RPMI8226 (cell line): ENCODE data around the gene PTCH1.

ENCODE experiments used
- DNase-seq: peaks from one replicate; pipeline ENCODE4 v3.0.0-alpha.2; 2015

Gene PTCH1

GRCh38 chr9:95435074-95435728, 81.6 kb downstream of the PTCH1 start:
- DNase-seq, result no peak

- peak; percentile 93 for DNase-seq
Measured at GRCh38 chr9:95434116-95435073, 82.4 kb downstream of the PTCH1 start.

GRCh38 chr9:95433096-95433819, 83.5 kb downstream of the PTCH1 start:
- DNase-seq, result peak; percentile 67

GRCh38 chr9:95431286-95431685, 85.5 kb downstream of the PTCH1 start:
- no peak for DNase-seq

- DNase-seq, result no peak
Measured at GRCh38 chr9:95429948-95430620, 86.7 kb downstream of the PTCH1 start.

- no peak for DNase-seq
Measured at GRCh38 chr9:95429096-95429495, 87.7 kb downstream of the PTCH1 start.

- DNase-seq, result peak; percentile 34
Measured at GRCh38 chr9:95425910-95426551, 90.7 kb downstream of the PTCH1 start.

GRCh38 chr9:95422650-95423049, 94.1 kb downstream of the PTCH1 start:
- no peak for DNase-seq

GRCh38 chr9:95420518-95420917, 96.3 kb downstream of the PTCH1 start:
- DNase-seq, result no peak

GRCh38 chr9:95419444-95419843, 97.3 kb downstream of the PTCH1 start:
- DNase-seq, result no peak

- no peak for DNase-seq
Measured at GRCh38 chr9:95415158-95415557, 101.6 kb downstream of the PTCH1 start.

- DNase-seq, result no peak
Measured at GRCh38 chr9:95413793-95414192, 103.0 kb downstream of the PTCH1 start.

GRCh38 chr9:95411054-95411892, 105.5 kb downstream of the PTCH1 start:
- no peak for DNase-seq

GRCh38 chr9:95409650-95410426, 106.9 kb downstream of the PTCH1 start:
- no peak for DNase-seq

GRCh38 chr9:95407524-95407923, 109.2 kb downstream of the PTCH1 start:
- DNase-seq, result no peak

- no peak for DNase-seq
Measured at GRCh38 chr9:95406121-95406520, 110.7 kb downstream of the PTCH1 start.

GRCh38 chr9:95399261-95399660, 117.5 kb downstream of the PTCH1 start:
- DNase-seq, result no peak
